ENCODE data around the gene MPP4. TPM values are rescaled to one million over a fixed set of nuclear protein-coding genes. Genes with fewer than 3 reads are reported as not detected.
"Not testable (repeated sequence)": the region's sequence is repeated elsewhere in the genome, so short reads cannot be mapped to it uniquely, and the experiment has no call there.

The MPP4 gene
- total RNA-seq, 1 donor from 2014 or later: 9.0 TPM

DNA sequence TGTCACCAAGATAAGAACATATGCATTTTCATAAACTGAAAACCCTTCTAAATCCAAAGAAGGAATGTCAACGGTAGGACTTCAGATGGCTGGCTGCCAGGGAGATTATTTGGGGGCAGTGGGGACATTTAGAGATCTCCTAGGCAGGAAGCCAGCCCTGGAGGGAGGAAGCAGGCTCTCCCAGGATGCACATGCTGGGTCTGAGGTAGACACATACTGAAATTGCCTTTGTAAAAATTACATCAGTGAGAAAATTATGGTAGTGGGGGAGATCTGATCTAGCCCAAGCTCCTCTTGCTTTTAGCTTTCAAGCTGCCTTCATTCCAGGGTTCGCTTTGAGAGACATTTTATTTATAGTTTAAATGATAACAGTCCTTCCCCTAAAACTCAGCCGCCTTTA is 24.1 kb downstream of the MPP4 start:
- no peak for DNase-seq (ENCODE audit: low read depth, low spot score)

DNA sequence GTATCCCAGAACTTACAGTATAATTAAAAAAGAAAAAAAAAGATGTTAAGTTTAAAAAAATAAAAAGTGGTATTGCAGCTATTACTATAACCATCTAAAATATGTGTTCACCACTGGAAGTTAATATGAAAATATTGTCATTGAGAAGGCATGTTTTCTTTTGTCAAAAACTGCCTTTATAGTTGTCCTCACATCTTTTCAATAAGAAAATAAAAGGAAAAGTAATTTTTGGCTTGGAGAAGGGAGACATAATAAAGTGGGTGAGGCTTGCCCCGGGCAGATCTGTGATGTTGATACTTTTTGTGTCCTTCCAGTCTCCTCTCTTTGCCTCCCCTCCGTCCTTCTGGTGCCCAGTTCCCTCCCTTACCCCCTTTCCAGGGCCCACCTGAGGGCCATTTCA is 24.9 kb downstream of the MPP4 start:
- DNase-seq (ENCODE audit: low read depth, low spot score): no peak

DNA sequence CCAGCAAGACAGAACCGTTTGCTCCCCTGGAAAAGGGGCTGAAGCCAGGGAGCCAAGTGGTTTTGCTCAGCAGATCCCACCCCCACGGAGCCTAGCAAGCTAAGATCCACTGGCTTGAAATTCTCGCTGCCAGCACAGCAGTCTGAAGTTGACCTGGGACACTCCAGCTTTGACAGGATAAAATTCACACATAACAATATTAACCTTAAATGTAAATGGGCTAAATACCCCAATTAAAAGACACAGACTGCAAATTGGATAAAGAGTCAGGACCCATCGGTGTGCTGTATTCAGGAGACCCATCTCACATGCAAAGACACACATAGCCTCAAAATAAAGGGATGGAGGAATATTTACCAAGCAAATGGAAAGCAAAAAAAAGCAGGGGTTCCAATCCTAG is 27.2 kb downstream of the MPP4 start:
- not testable (repeated sequence) for DNase-seq (ENCODE audit: low read depth, low spot score)

- no peak for DNase-seq (ENCODE audit: low read depth, low spot score)
Observed at GRCh38 chr2:201669865-201670264, 28.6 kb downstream of the MPP4 start.

DNA sequence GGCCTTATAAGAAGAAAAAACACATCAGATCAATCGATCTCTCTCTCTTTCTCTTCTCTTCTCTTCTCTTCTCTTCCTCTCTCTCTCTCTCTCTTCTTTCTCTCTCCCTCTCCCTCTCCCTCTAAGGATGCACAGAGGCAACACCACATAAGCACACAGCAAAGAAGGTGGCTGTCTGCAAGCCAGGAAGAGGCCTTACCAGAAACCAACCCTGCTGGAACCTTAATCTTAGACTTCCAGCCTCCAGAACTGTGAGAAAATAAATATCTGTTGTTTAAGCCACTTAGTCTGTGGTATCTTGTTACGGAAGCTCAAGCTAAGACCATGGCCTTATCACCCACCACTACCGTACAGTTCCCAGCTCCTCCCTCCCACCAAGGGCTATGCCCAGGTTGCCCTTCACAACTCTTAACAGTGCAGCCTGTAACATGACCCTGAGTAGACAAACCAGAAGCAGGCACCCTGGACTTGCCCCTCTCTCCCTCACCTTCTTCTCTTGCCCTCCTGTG is 30.0 kb downstream of the MPP4 start:
- no peak for DNase-seq (ENCODE audit: low read depth, low spot score)

GRCh38 chr2:201664334-201664733 is 34.1 kb downstream of the MPP4 start:
- DNase-seq (ENCODE audit: low read depth, low spot score): no peak

GRCh38 chr2:201661366-201661765 is 37.1 kb downstream of the MPP4 start:
- DNase-seq (ENCODE audit: low read depth, low spot score): no peak

DNA sequence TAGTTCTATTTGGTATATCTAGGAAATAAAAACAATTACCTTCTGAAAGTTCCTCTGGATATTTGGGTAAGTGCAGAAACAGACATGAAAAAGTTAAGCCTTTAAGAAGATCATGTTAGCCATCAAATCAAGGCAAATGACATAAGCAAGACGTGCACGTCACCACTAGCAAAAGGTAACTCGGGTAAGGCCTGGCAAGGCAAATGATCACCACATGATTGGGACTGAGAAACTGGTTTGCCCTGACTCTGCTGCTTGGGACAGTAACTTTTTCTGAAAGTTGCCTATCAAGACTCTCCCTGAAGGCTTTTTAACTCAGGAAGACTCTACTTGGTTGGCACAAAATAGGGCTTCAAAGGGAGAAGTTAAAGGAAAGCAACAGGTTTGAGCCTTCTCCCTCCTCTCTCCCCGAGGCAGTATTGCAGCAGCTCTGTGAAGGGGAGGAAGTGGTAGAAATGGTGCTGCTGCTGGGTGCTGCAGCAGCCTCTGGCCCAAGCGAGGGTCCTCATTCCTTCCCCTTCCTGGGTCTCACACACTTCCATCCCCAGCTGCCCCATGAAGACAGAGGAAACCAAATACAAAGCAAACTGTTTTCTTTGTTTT is 38.0 kb downstream of the MPP4 start:
- DNase-seq (ENCODE audit: low read depth, low spot score): no peak

GRCh38 chr2:201656740-201657139 is 41.7 kb downstream of the MPP4 start:
- no peak for DNase-seq (ENCODE audit: low read depth, low spot score)

DNA sequence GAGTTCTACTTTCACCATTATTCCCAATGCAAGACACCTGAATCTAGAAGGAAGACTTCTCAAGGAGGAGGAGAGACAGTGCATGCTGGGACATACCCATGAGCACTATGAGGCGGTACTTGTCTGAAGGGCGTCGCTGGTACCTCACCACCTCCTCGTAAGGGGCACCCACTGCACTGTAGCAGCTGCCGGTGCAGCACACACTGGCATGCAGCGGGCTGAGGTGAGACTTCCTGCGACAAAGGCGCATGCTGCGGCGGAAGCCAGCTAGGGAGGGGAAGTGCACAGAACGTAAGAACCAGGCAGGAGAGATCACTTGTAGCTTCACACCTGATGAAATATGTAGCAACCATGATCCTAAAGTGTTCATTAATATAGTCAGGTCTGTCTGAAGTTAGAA is 42.3 kb downstream of the MPP4 start:
- no peak for DNase-seq (ENCODE audit: low read depth, low spot score)

DNA sequence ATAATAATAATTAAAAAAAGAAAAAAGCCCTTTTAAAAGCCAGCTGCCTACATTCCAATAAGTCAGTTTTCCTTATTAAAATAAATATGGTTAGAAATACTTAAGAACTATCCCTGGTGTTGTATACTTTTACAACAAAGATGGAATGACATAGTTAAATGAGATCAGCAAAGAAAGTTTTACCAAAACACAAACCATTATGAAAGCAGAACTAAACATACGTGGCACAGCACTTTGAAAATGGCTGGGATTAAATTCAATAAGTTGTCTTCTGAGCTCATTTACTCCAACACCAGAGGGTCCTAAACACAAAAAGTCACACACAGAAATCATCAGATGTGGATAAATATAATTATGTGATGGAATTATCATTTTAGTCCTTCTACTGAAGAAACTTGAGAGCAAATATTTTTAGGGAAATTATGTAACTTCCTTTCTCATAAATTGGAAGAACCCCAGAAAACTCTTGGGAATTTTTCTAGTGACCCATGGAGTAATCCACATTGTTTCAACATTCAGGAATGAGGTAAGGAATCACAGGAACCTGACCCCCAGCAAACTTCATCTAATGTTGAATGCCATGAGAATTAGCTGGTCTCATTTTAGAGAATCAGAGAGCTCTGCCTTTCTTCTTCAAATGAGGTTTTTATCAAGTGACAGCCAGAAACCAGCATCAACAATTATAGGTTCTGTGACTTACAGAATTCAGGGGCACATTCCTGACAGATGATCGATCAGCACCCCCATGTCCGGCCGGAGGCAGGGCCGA is 43.6 kb downstream of the MPP4 start:
- peak; percentile 74 for DNase-seq (ENCODE audit: low read depth, low spot score)

- no peak for DNase-seq (ENCODE audit: low read depth, low spot score)
Observed at GRCh38 chr2:201653221-201653620, 45.2 kb downstream of the MPP4 start.

DNA sequence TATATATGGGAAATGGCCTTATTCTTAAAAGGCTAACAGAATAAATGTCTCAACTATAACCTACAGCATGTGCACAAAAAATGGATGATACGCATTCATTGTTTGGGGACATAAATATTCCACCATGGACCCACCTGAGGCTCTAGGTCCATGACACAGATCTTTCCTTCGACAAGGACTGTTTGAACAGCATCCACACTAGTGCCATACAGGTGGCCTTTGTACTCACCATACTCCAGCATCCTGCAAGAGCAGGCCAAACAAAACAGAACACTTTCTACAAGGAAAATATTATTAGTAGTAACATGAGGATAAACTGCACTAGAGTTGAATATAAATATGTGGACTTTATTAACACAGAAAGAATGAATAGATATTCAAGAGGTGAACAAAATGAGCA is 49.0 kb downstream of the MPP4 start:
- DNase-seq (ENCODE audit: low read depth, low spot score): no peak

DNA sequence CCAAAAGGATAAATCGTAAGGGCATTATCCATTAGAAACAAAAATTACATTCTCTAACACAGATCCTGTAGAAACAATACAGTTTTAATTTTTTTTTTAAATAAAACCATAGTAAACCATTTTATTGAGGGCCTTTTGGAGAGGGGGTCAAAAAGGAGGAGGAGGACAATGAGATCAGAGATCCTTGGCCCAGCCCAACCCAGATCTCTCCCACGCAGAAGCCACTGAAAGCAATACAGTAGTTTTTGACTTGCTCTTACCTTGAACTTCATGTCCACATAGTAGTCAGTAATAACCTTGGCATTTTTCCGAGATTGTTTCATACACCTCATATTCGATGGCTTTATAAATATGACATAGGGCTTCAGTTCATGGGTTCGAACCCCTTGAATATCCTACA is 51.0 kb downstream of the MPP4 start:
- DNase-seq (ENCODE audit: low read depth, low spot score): no peak

GRCh38 chr2:201644001-201644400 is 54.4 kb downstream of the MPP4 start:
- DNase-seq (ENCODE audit: low read depth, low spot score): no peak

GRCh38 chr2:201643216-201643890 is 55.1 kb downstream of the MPP4 start, which contains the start of gene TMEM237:
Gene TMEM237 (minus strand): TSS chr2:201643503. CDS start chr2:201643400, 103 bp downstream.
- no peak for DNase-seq (ENCODE audit: low read depth, low spot score)

- DNase-seq (ENCODE audit: low read depth, low spot score): peak; percentile 39
Observed at GRCh38 chr2:201642579-201643215, 55.7 kb downstream of the MPP4 start.

DNA sequence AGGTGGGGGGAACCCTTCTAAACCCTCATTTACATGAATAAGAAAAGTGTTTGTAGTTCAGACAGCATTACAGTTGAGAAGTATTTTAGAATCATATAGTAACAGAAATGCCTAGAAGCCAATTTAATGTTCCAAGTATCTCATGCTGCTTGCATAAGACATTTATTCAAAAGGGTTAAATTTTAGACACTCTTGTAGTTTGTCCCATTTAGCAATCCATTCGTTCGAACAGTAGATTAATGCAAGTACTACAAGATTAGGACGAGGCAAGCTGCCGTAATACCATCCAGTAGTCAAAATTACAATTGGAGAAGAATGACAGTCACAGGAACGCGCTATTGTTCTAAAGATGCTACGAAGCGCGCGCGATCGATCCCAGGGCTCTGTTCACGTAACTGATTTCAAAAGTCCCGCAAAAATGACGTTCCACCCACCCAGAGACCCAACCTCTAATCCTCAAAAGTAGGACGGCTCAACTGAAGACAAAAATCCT is 56.3 kb downstream of the MPP4 start:
- no peak for DNase-seq (ENCODE audit: low read depth, low spot score)

DNA sequence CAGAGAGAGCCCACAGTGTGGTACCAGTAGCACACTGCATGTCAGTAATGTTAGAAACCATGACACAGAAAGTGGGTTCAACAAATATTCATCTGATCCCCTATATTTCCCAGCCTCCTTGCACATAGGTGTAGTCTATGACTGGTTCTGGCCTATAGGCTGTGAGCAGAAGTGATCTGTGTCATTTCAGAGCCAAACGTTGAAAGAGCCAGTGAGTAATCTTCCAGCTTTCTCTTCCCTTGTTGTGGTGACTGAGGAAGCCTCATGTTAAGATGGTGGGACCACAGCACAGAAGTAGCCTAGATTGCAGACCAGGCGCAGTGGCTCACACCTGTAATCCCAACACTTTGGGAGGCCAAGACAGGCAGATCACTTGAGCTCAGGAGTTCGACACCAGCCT is 59.2 kb downstream of the MPP4 start:
- DNase-seq (ENCODE audit: low read depth, low spot score): no peak

- no peak for DNase-seq (ENCODE audit: low read depth, low spot score)
Observed at GRCh38 chr2:201638326-201638725, 60.1 kb downstream of the MPP4 start.

- no peak for DNase-seq (ENCODE audit: low read depth, low spot score)
Observed at GRCh38 chr2:201633661-201634249, 64.7 kb downstream of the MPP4 start.

Data from pulmonary artery endothelial cell (primary cell).